HepG2 (cell line): ENCODE results near the gene EDC3. TPM values are rescaled to one million over a fixed set of nuclear protein-coding genes. Genes with fewer than 3 reads are reported as not detected.

Experiments used
- CEBPB ChIP-seq: IDR thresholded peaks from 2 replicates; pipeline ENCODE4 v1.6.1; 2011; ENCODE audit warnings: low read depth, low read length, improper control_type of control experiment, borderline replicate concordance
- EHMT2 ChIP-seq: fragments of 200-600 bp; sonication (generic); IDR thresholded peaks from 2 replicates; pipeline ENCODE4 v1.7.0; 2017; ENCODE audit warnings: antibody characterized with exemption, low read depth, low read length, borderline replicate concordance
- FLYWCH1 ChIP-seq: sonication (generic); formaldehyde crosslinking; IDR thresholded peaks from 2 replicates; pipeline ENCODE4 v1.8.1; 2023; ENCODE audit warnings: mild to moderate bottlenecking, missing genetic modification reagents
- FOXA1 ChIP-seq, 2 experiments: fragments of 450-650 bp in 1 of 2; sonication (generic) in 1 of 2; formaldehyde crosslinking in 1 of 2; IDR thresholded peaks; 2 replicates each; pipeline versions ENCODE4 v1.4.0 to v1.6.1; 2016 to 2020; ENCODE audit warnings: missing genetic modification reagents in 1 of 2
- FOXJ3 ChIP-seq: sonication (generic); formaldehyde crosslinking; IDR thresholded peaks from 2 replicates; pipeline ENCODE4 v1.4.0; 2020; ENCODE audit warnings: missing genetic modification reagents, mild to moderate bottlenecking, borderline replicate concordance
- FOXM1 ChIP-seq: sonication (generic); formaldehyde crosslinking; IDR thresholded peaks from 2 replicates; pipeline ENCODE4 v1.5.0; 2020; ENCODE audit warnings: missing genetic modification reagents
- HINFP ChIP-seq: sonication (generic); formaldehyde crosslinking; IDR thresholded peaks from 2 replicates; pipeline ENCODE4 v1.4.0; 2020; ENCODE audit warnings: low read depth, mild to moderate bottlenecking, missing genetic modification reagents
- HOXA3 ChIP-seq: sonication (generic); formaldehyde crosslinking; IDR thresholded peaks from 2 replicates; pipeline ENCODE4 v1.5.0; 2020; ENCODE audit warnings: missing genetic modification reagents
- HOXA5 ChIP-seq: sonication (generic); formaldehyde crosslinking; IDR thresholded peaks from 2 replicates; pipeline ENCODE4 v1.4.0; 2020; ENCODE audit warnings: missing genetic modification reagents
- JDP2 ChIP-seq: sonication (generic); formaldehyde crosslinking; IDR thresholded peaks from 2 replicates; pipeline ENCODE4 v1.8.1; 2022; ENCODE audit warnings: missing genetic modification reagents, borderline replicate concordance
- KLF16 ChIP-seq, 2 experiments: sonication (generic) in 1 of 2; formaldehyde crosslinking in 1 of 2; IDR thresholded peaks; 2 replicates each; pipeline versions ENCODE4 v1.6.1 to v1.8.0; 2016 to 2023; ENCODE audit warnings: missing genetic modification reagents in 2 of 2, missing compliant biosample characterization in 1 of 2
- MAX ChIP-seq: IDR thresholded peaks from 2 replicates; pipeline ENCODE4 v1.6.1; 2012; ENCODE audit warnings: inconsistent platforms
- MBNL3 ChIP-seq: fragments of 250-450 bp; sonication (Bioruptor Pico); conservative IDR thresholded peaks from 2 replicates; pipeline ENCODE4 v1.8.0; 2022; ENCODE audit warnings: mild to moderate bottlenecking, inconsistent platforms
- MZF1 ChIP-seq: sonication (generic); formaldehyde crosslinking; IDR thresholded peaks from 2 replicates; pipeline ENCODE4 v1.8.1; 2023; ENCODE audit warnings: mild to moderate bottlenecking, missing genetic modification reagents, borderline replicate concordance
- PAX8 ChIP-seq: sonication (generic); formaldehyde crosslinking; IDR thresholded peaks from 2 replicates; pipeline ENCODE4 v1.8.0; 2022; ENCODE audit warnings: mild to moderate bottlenecking, missing genetic modification reagents, borderline replicate concordance
- RAD21 ChIP-seq: fragments of 450-650 bp; formaldehyde crosslinking; IDR thresholded peaks from 2 replicates; pipeline ENCODE4 v1.5.0; 2020; ENCODE audit warnings: mild to moderate bottlenecking
- RBAK ChIP-seq: sonication (generic); formaldehyde crosslinking; IDR thresholded peaks from 2 replicates; pipeline ENCODE4 v1.5.1; 2020; ENCODE audit warnings: mild to moderate bottlenecking, missing genetic modification reagents
- RCOR2 ChIP-seq: IDR thresholded peaks from 2 replicates; pipeline ENCODE4 v1.6.1; 2016; ENCODE audit warnings: missing biosample characterization, missing genetic modification reagents
- RFXANK ChIP-seq: IDR thresholded peaks from 2 replicates; pipeline ENCODE4 v1.6.1; 2016
- SALL2 ChIP-seq: sonication (generic); formaldehyde crosslinking; IDR thresholded peaks from 2 replicates; pipeline ENCODE4 v1.8.1; 2023; ENCODE audit warnings: mild to moderate bottlenecking, missing genetic modification reagents, inconsistent platforms
- SPEN ChIP-seq: sonication (generic); formaldehyde crosslinking; IDR thresholded peaks from 2 replicates; pipeline ENCODE4 v1.5.1; 2020; ENCODE audit warnings: low read depth, mild to moderate bottlenecking, missing genetic modification reagents
- SRF ChIP-seq: IDR thresholded peaks from 2 replicates; pipeline ENCODE4 v1.6.1; 2011; ENCODE audit warnings: mild to moderate bottlenecking, low read depth, low read length, moderate library complexity
- TBX2 ChIP-seq: sonication (generic); formaldehyde crosslinking; IDR thresholded peaks from 2 replicates; pipeline ENCODE4 v1.5.0; 2020; ENCODE audit warnings: missing genetic modification reagents, mild to moderate bottlenecking, borderline replicate concordance
- TBX3 ChIP-seq: fragments of 450-650 bp; IDR thresholded peaks from 2 replicates; pipeline ENCODE4 v1.6.1; 2017; ENCODE audit warnings: antibody characterized with exemption, mild to moderate bottlenecking, inconsistent platforms, borderline replicate concordance
- TCF7L2 ChIP-seq: IDR thresholded peaks from 2 replicates; pipeline ENCODE4 v1.6.1; 2011; ENCODE audit warnings: mild to moderate bottlenecking, low read depth, low read length, moderate library complexity
- ZBTB42 ChIP-seq: sonication (generic); formaldehyde crosslinking; IDR thresholded peaks from 2 replicates; pipeline ENCODE4 v1.5.0; 2020; ENCODE audit warnings: mild to moderate bottlenecking, missing genetic modification reagents
- ZNF124 ChIP-seq: sonication (generic); formaldehyde crosslinking; IDR thresholded peaks from 2 replicates; pipeline ENCODE4 v1.4.0; 2020; ENCODE audit warnings: missing genetic modification reagents
- ZNF282 ChIP-seq: fragments of 450-650 bp; IDR thresholded peaks from 2 replicates; pipeline ENCODE4 v1.6.1; 2018; ENCODE audit not compliant: partially characterized antibody
- ZNF367 ChIP-seq: sonication (generic); formaldehyde crosslinking; IDR thresholded peaks from 2 replicates; pipeline ENCODE4 v1.4.0; 2020; ENCODE audit warnings: missing genetic modification reagents, borderline replicate concordance
- ZNF552 ChIP-seq: sonication (generic); formaldehyde crosslinking; IDR thresholded peaks from 2 replicates; pipeline ENCODE4 v1.9.0; 2022; ENCODE audit warnings: missing genetic modification reagents, mild to moderate bottlenecking, borderline replicate concordance
- ZNF790 ChIP-seq: sonication (generic); formaldehyde crosslinking; IDR thresholded peaks from 2 replicates; pipeline ENCODE4 v1.8.0; 2022; ENCODE audit warnings: missing genetic modification reagents, mild to moderate bottlenecking, borderline replicate concordance
- ZNF792 ChIP-seq: IDR thresholded peaks from 2 replicates; pipeline ENCODE4 v1.6.1; 2016
- ZNF878 ChIP-seq: sonication (generic); formaldehyde crosslinking; IDR thresholded peaks from 2 replicates; pipeline ENCODE4 v1.8.1; 2023; ENCODE audit warnings: mild to moderate bottlenecking, missing genetic modification reagents, moderate library complexity
- polyA plus RNA-seq, 8 experiments: library from polyadenylated mRNA; depleted of rRNA in 3 of 8; stranded (reverse) in 7 of 8; unstranded in 1 of 8; fragments of >200 nt; fragmentation: Illumina TruSeq in 4 of 8; extraction: Trizol in 4 of 8; gene quantifications; 2 replicates each; pipeline versions ENCODE4 v1.2.1 to v1.2.3, GENCODE V29; 2011 to 2016; ENCODE audit warnings: low read depth in 4 of 8, missing spikeins in 1 of 8, mixed read lengths in 1 of 8; ENCODE audit not compliant: insufficient read depth in 1 of 8
- total RNA-seq, 5 experiments: library from RNA; depleted of rRNA; stranded (reverse); fragments of >200 nt; fragmentation: Illumina TruSeq; extraction: Trizol; gene quantifications; 2 replicates each; pipeline ENCODE4 v1.2.3, GENCODE V29; 2016; ENCODE audit warnings: low read depth in 1 of 5

The EDC3 gene
- total and polyA plus RNA-seq, 2 of the 13 experiments (the other 11 are each of a cell fraction or from before 2014, with no cell fraction given), result 17.4 to 32.0 TPM

GRCh38 chr15:74620636-74621545, 74.9 kb downstream of the EDC3 start (continued):
- TF ChIP-seq HOXA5 (CRISPR knock-in tag) (no peak), FLYWCH1 (CRISPR knock-in tag) (no peak), ZNF282 (no peak), SRF (no peak), ZNF367 (no peak), RCOR2 (CRISPR knock-in tag) (no peak), HOXA3 (CRISPR knock-in tag) (peak; percentile 51; the same call in 1 of the 2 replicates), ZNF792 (CRISPR knock-in tag) (no peak), JDP2 (no peak), SALL2 (CRISPR knock-in tag) (no peak), MZF1 (CRISPR knock-in tag) (no peak), MBNL3 (CRISPR knock-in tag) (no peak), FOXA1 (IDR thresholded peaks at IDR 0.05) (no peak), FOXA1 (CRISPR knock-in tag; IDR thresholded peaks at IDR 0.05) (no peak), ZBTB42 (CRISPR knock-in tag) (no peak), ZNF878 (CRISPR knock-in tag) (no peak), FOXM1 (CRISPR knock-in tag) (no peak), KLF16 (CRISPR knock-in tag; IDR thresholded peaks at IDR 0.05) (0 out of 4 replicates have a peak, but pooled peaks of 1 of the 2 experiments have one; percentile 30), ZNF552 (CRISPR knock-in tag) (no peak), CEBPB (no peak), EHMT2 (no peak), RFXANK (CRISPR knock-in tag) (no peak), PAX8 (CRISPR knock-in tag) (no peak), SPEN (CRISPR knock-in tag) (no peak; the same call in 1 of the 2 replicates), ZNF124 (CRISPR knock-in tag) (no peak), TBX3 (no peak), HINFP (no peak), FOXJ3 (CRISPR knock-in tag) (no peak), RBAK (CRISPR knock-in tag) (no peak), TCF7L2 (no peak), RAD21 (CRISPR knock-in tag) (peak; percentile 87), ZNF790 (CRISPR knock-in tag) (no peak), MAX (peak; percentile 61; the same call in 1 of the 2 replicates), TBX2 (CRISPR knock-in tag) (no peak)
